CD14-positive monocyte (primary cell): ENCODE results near the gene CDH13. TPM values are rescaled to one million over a fixed set of nuclear protein-coding genes. Genes with fewer than 3 reads are reported as not detected.

Source experiments
- DNase-seq, 3 donors: peaks; one replicate each; pipeline ENCODE4 v3.0.0-alpha.2; 2011 to 2022
- H2AFZ ChIP-seq: 2 replicates; pipeline ENCODE4 v1.6.0; 2012; ENCODE audit warnings: mild to moderate bottlenecking, low read depth, low read length, inconsistent platforms; ENCODE audit not compliant: insufficient read depth, poor library complexity, severe bottlenecking
- H3K27ac ChIP-seq, 2 donors: 1 replicate in 1 of 2; 2 replicates in 1 of 2; pipeline ENCODE4 v1.5.1; 2012 to 2013; ENCODE audit warnings: low read length in 2 of 2, control low read depth in 1 of 2, inconsistent platforms in 1 of 2, low read depth in 1 of 2, mild to moderate bottlenecking in 1 of 2
- H3K27me3 ChIP-seq, 2 donors: one replicate each; pipeline versions ENCODE4 v1.6.0 to v1.6.1; 2011 to 2013; ENCODE audit warnings: low read length in 2 of 2; ENCODE audit not compliant: control insufficient read depth in 2 of 2, insufficient read depth in 2 of 2
- H3K36me3 ChIP-seq, 2 donors: replicated peaks in 1 of 2; 1 replicate in 1 of 2; 2 replicates in 1 of 2; pipeline versions ENCODE4 v1.5.1 to v1.6.1; 2012 to 2013; ENCODE audit warnings: low read length in 2 of 2, control low read depth in 1 of 2, inconsistent platforms in 1 of 2, mild to moderate bottlenecking in 1 of 2; ENCODE audit not compliant: insufficient read depth in 2 of 2, control insufficient read depth in 1 of 2
- H3K4me1 ChIP-seq, 2 donors: 1 replicate in 1 of 2; 2 replicates in 1 of 2; pipeline versions ENCODE4 v1.5.1 to v1.6.1; 2012 to 2013; ENCODE audit warnings: low read length in 2 of 2, control low read depth in 1 of 2, inconsistent platforms in 1 of 2, mild to moderate bottlenecking in 1 of 2, moderate library complexity in 1 of 2; ENCODE audit not compliant: insufficient read depth in 2 of 2, control insufficient read depth in 1 of 2
- H3K4me2 ChIP-seq: replicated peaks from 2 replicates; pipeline ENCODE3; 2012; ENCODE audit warnings: low read length, moderate library complexity, mild to moderate bottlenecking; ENCODE audit not compliant: poor library complexity, severe bottlenecking; ENCODE audit errors: extremely low read depth
- H3K4me3 ChIP-seq, 3 experiments: fragments of 200-600 bp in 1 of 3; sonication (generic) in 1 of 3; replicated peaks in 1 of 3; 1 replicate in 2 of 3; 2 replicates in 1 of 3; pipeline ENCODE4 v1.5.1; 2011 to 2013; ENCODE audit warnings: low read length in 3 of 3, mild to moderate bottlenecking in 3 of 3, control low read depth in 2 of 3, low read depth in 2 of 3, inconsistent platforms in 1 of 3, moderate library complexity in 1 of 3
- H3K79me2 ChIP-seq: 2 replicates; pipeline ENCODE4 v1.6.0; 2012; ENCODE audit warnings: mild to moderate bottlenecking, control low read depth, inconsistent platforms, low read length, moderate library complexity; ENCODE audit not compliant: insufficient read depth
- H3K9ac ChIP-seq: 2 replicates; pipeline ENCODE4 v1.6.0; 2017; ENCODE audit warnings: low read length, mild to moderate bottlenecking; ENCODE audit not compliant: insufficient read depth, poor library complexity, severe bottlenecking
- H3K9me3 ChIP-seq, 2 donors: replicated peaks in 1 of 2; 1 replicate in 1 of 2; 2 replicates in 1 of 2; pipeline versions ENCODE4 v1.5.1 to v1.6.1; 2012 to 2013; ENCODE audit warnings: low read length in 2 of 2, control low read depth in 1 of 2; ENCODE audit not compliant: control insufficient read depth in 1 of 2, insufficient read depth in 1 of 2
- H4K20me1 ChIP-seq: 2 replicates; pipeline ENCODE4 v1.6.0; 2012; ENCODE audit warnings: mild to moderate bottlenecking, low read length, control low read depth, moderate library complexity; ENCODE audit not compliant: insufficient read depth
- H3K27ac Mint-ChIP-seq, 7 donors: one replicate each; pipeline ENCODE4 v1.8.0; 2020; ENCODE audit warnings: mild to moderate bottlenecking in 7 of 7, mixed read lengths in 7 of 7, moderate library complexity in 6 of 7, inconsistent platforms in 2 of 7
- H3K27me3 Mint-ChIP-seq, 3 donors: one replicate each; pipeline ENCODE4 v1.8.0; 2021 to 2022; ENCODE audit warnings: low read depth in 3 of 3, mild to moderate bottlenecking in 3 of 3, mixed read lengths in 3 of 3, moderate library complexity in 3 of 3, inconsistent platforms in 1 of 3
- H3K36me3 Mint-ChIP-seq, 2 donors: one replicate each; pipeline ENCODE4 v1.8.0; 2020; ENCODE audit warnings: mixed read lengths in 2 of 2, inconsistent platforms in 1 of 2, mild to moderate bottlenecking in 1 of 2
- H3K4me1 Mint-ChIP-seq: one replicate; pipeline ENCODE4 v1.8.0; 2020; ENCODE audit warnings: mild to moderate bottlenecking, mixed read lengths
- H3K4me3 Mint-ChIP-seq, 2 donors: one replicate each; pipeline ENCODE4 v1.8.0; 2020; ENCODE audit warnings: mild to moderate bottlenecking in 2 of 2, mixed read lengths in 2 of 2, moderate library complexity in 1 of 2
- H3K9me3 Mint-ChIP-seq, 7 donors: one replicate each; pipeline ENCODE4 v1.8.0; 2020 to 2022; ENCODE audit warnings: mixed read lengths in 7 of 7, mild to moderate bottlenecking in 6 of 7, moderate library complexity in 6 of 7, inconsistent platforms in 2 of 7
- WGBS: methylation state at CpG from one replicate; pipeline ENCODE4 v1.1.5; 2013; ENCODE audit warnings: missing lambda C conversion rate; ENCODE audit not compliant: insufficient coverage; 5-methylcytosine and 5-hydroxymethylcytosine counted together
- intact Hi-C, 2 donors: fragments of 100-400 bp; cut with micrococcal nuclease; formaldehyde crosslinking; loops; one replicate each; pipeline versions ENCODE4 v1.15.0 to v1.15.1; 2023
- polyA plus RNA-seq, 3 donors: library from polyadenylated mRNA; depleted of rRNA in 1 of 3; unstranded in 2 of 3; stranded (reverse) in 1 of 3; fragments of 300-500 nt in 2 of 3; fragments of >200 nt in 1 of 3; fragmentation: Illumina TruSeq in 2 of 3; gene quantifications; 1 replicate in 2 of 3; 2 replicates in 1 of 3; pipeline ENCODE4 v1.2.3, GENCODE V29; 2012 to 2021
- TF ChIP-seq, protein P1 (sequence below): fragments of 200-600 bp; IDR thresholded peaks from one replicate; pipeline ENCODE4 v1.8.0; 2022; ENCODE audit warnings: antibody characterized with exemption, mild to moderate bottlenecking

Gene CDH13
- polyA plus RNA-seq, 3 donors = 0.13 to 0.19 TPM; not detected in 1

DNA sequence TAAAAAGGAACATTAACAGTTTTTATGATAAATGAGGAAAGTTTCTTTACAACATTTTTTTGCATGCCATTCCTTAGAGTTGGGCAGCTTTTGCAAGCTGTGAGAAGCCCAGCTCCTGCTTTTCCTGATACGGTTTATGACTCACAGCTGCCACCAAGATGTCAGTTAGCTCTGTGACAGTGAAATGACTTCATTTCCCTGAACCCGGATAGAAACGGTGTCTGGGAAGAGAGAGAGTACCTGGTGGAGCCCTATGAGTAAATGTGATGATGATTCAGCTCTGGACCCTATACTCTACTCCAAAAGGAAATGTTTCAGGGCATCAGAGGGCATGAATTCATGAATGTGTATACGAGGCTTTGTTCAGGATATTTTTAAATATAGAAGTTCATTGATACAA, 814.7 kb downstream of the CDH13 start:
- H3K79me2 ChIP-seq = no peaks in the 10 kb centered on the region
- intact Hi-C loops = no loop called here
- 44% methylated on average over 1 of the region's 4 CpGs for WGBS
- no peak overlapping the region for H3K4me3 Mint-ChIP-seq
- H3K27ac Mint-ChIP-seq = no peak overlapping the region
- no peak overlapping the region for H3K27ac ChIP-seq
- H4K20me1 ChIP-seq = no peaks in the 10 kb centered on the region
- peaks cover 0 to 2% (median 0%) of the 10 kb centered on the region in 7 donors for H3K9me3 Mint-ChIP-seq
- peaks cover 0 to 13% (median 0%) of the 10 kb centered on the region in 3 donors for H3K27me3 Mint-ChIP-seq
- no peak overlapping the region for H3K4me3 ChIP-seq
- no peaks in the 10 kb centered on the region for H3K4me1 ChIP-seq
- DNase-seq = no peak
- no peak overlapping the region for H3K9ac ChIP-seq
- no peaks in the 10 kb centered on the region for H3K4me1 Mint-ChIP-seq
- no peaks in the 10 kb centered on the region for H3K36me3 ChIP-seq
- no peaks in the 10 kb centered on the region for H3K9me3 ChIP-seq
- H3K36me3 Mint-ChIP-seq = no peaks in the 10 kb centered on the region
- H2AFZ ChIP-seq = no peak overlapping the region
- TF ChIP-seq, protein P1, sequence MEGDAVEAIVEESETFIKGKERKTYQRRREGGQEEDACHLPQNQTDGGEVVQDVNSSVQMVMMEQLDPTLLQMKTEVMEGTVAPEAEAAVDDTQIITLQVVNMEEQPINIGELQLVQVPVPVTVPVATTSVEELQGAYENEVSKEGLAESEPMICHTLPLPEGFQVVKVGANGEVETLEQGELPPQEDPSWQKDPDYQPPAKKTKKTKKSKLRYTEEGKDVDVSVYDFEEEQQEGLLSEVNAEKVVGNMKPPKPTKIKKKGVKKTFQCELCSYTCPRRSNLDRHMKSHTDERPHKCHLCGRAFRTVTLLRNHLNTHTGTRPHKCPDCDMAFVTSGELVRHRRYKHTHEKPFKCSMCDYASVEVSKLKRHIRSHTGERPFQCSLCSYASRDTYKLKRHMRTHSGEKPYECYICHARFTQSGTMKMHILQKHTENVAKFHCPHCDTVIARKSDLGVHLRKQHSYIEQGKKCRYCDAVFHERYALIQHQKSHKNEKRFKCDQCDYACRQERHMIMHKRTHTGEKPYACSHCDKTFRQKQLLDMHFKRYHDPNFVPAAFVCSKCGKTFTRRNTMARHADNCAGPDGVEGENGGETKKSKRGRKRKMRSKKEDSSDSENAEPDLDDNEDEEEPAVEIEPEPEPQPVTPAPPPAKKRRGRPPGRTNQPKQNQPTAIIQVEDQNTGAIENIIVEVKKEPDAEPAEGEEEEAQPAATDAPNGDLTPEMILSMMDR = no peak
- H3K27me3 ChIP-seq = no peaks in the 10 kb centered on the region
- no peak overlapping the region for H3K4me2 ChIP-seq

DNA sequence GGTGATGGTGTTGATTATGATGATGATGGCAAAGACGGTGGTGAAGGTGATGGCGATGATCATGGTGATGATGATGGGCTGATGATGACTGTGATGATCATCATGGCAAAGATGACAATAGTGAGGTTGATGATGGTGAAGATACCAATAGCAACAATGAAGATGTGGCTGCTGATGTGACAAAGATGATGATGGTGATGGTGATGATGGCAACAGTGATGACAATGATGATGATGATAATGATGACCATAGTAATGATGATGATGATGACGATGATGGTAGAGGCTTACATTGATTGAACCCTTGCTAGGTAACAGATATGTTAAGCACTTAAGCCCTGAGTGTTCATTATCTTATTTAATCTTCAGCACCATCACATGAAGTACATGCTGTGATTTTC, 817.2 kb downstream of the CDH13 start:
- H3K79me2 ChIP-seq = no peaks in the 10 kb centered on the region
- H3K4me3 ChIP-seq = no peak overlapping the region
- no peak overlapping the region for H3K9ac ChIP-seq
- no peaks in the 10 kb centered on the region for H4K20me1 ChIP-seq
- no peaks in the 10 kb centered on the region for H3K27me3 ChIP-seq
- Mint-ChIP-seq H3K4me1 (no peaks in the 10 kb centered on the region), H3K27ac (no peak overlapping the region), H3K9me3 (peaks cover 0 to 2% (median 0%) of the 10 kb centered on the region in 7 donors), H3K4me3 (no peak overlapping the region), H3K27me3 (peaks cover 0 to 10% (median 0%) of the 10 kb centered on the region in 3 donors), H3K36me3 (no peaks in the 10 kb centered on the region)
- H3K36me3 ChIP-seq = no peaks in the 10 kb centered on the region
- TF ChIP-seq, protein P1 = no peak
- WGBS = 50% methylated on average over 2 of the region's 3 CpGs
- no peak overlapping the region for H3K27ac ChIP-seq
- no peak for DNase-seq
- H3K9me3 ChIP-seq = no peaks in the 10 kb centered on the region
- intact Hi-C loops = no loop called here
- no peaks in the 10 kb centered on the region for H3K4me1 ChIP-seq
- no peak overlapping the region for H2AFZ ChIP-seq
- no peak overlapping the region for H3K4me2 ChIP-seq
